ENCODE measurements around the gene VDR. TPM values are rescaled to one million over a fixed set of nuclear protein-coding genes. Genes with fewer than 3 reads are reported as not detected.

VDR gene
- total and polyA plus RNA-seq, 2 donors (not counting 1 experiment from before 2014, with no cell fraction given): 16.2 to 24.4 TPM

GRCh38 chr12:47949441-47950341, 44.9 kb upstream of the VDR start:
- Histone ChIP-seq H3K79me2 (ENCODE audit: control insufficient read depth, insufficient read depth, low read length) (no peaks in the 10 kb centered on the region), H3K9me3 (ENCODE audit: control insufficient read depth, insufficient read depth, low read depth, low read length) (no peaks in the 10 kb centered on the region), H3K4me2 (ENCODE audit: extremely low read depth, insufficient read depth, low read length) (no peak overlapping the region), H3K27me3 (ENCODE audit: control insufficient read depth, insufficient read depth, low read length) (peaks cover 5% of the 10 kb centered on the region), H3K27ac (ENCODE audit: insufficient read depth, low read length) (no peak overlapping the region), H2AFZ (ENCODE audit: low read length) (no peak overlapping the region), H3K9ac (ENCODE audit: insufficient read depth, low read length) (no peak overlapping the region), H3K4me1 (ENCODE audit: control insufficient read depth, extremely low read depth, insufficient read depth, low read length) (peaks cover 14% of the 10 kb centered on the region), H4K20me1 (ENCODE audit: control insufficient read depth, extremely low read depth, insufficient read depth, low read length) (no peaks in the 10 kb centered on the region), H3K4me3 (replicated peaks in 1 of 4; ENCODE audit: control extremely low read depth in 1 of 4, insufficient read depth in 1 of 4, low read depth in 3 of 4, low read length in 4 of 4) (no peak overlapping the region), H3K36me3 (ENCODE audit: control insufficient read depth, insufficient read depth, low read length) (no peaks in the 10 kb centered on the region)
- TF ChIP-seq EZH2 (IDR thresholded peaks at IDR 0.05; ENCODE audit: low read length, missing control alignments) (no peak), CTCF (conservative IDR thresholded peaks at IDR 0.05 in 1 of 2, IDR thresholded peaks at IDR 0.05 in 1 of 2; ENCODE audit: low read depth in 1 of 2, low read length in 2 of 2) (peak; percentile 89 to 91)
- DNase-seq (ENCODE audit: low read depth in 2 of 2): peak; percentile 73 to 77

GRCh38 chr12:47947341-47947740, 42.5 kb upstream of the VDR start:
- no peak overlapping the region for H3K27ac ChIP-seq (ENCODE audit: insufficient read depth, low read length)
- no peaks in the 10 kb centered on the region for H3K79me2 ChIP-seq (ENCODE audit: control insufficient read depth, insufficient read depth, low read length)
- no peak overlapping the region for H3K9ac ChIP-seq (ENCODE audit: insufficient read depth, low read length)
- H3K27me3 ChIP-seq (ENCODE audit: control insufficient read depth, insufficient read depth, low read length): peaks cover 5% of the 10 kb centered on the region
- no peak overlapping the region for H3K4me2 ChIP-seq (ENCODE audit: extremely low read depth, insufficient read depth, low read length)
- no peak overlapping the region for H3K4me3 ChIP-seq (replicated peaks in 1 of 4; ENCODE audit: control extremely low read depth in 1 of 4, insufficient read depth in 1 of 4, low read depth in 3 of 4, low read length in 4 of 4)
- DNase-seq (ENCODE audit: low read depth in 2 of 2): peak in 1 of 2 donors; percentile 11
- TF ChIP-seq CTCF (conservative IDR thresholded peaks at IDR 0.05 in 1 of 2, IDR thresholded peaks at IDR 0.05 in 1 of 2; ENCODE audit: low read depth in 1 of 2, low read length in 2 of 2) (no peak), EZH2 (IDR thresholded peaks at IDR 0.05; ENCODE audit: low read length, missing control alignments) (no peak)
- no peaks in the 10 kb centered on the region for H3K9me3 ChIP-seq (ENCODE audit: control insufficient read depth, insufficient read depth, low read depth, low read length)
- no peaks in the 10 kb centered on the region for H4K20me1 ChIP-seq (ENCODE audit: control insufficient read depth, extremely low read depth, insufficient read depth, low read length)
- H3K4me1 ChIP-seq (ENCODE audit: control insufficient read depth, extremely low read depth, insufficient read depth, low read length): peaks cover 14% of the 10 kb centered on the region
- H3K36me3 ChIP-seq (ENCODE audit: control insufficient read depth, insufficient read depth, low read length): no peaks in the 10 kb centered on the region
- H2AFZ ChIP-seq (ENCODE audit: low read length): no peak overlapping the region

- peaks cover 5% of the 10 kb centered on the region for H3K27me3 ChIP-seq (ENCODE audit: control insufficient read depth, insufficient read depth, low read length)
- H3K9ac ChIP-seq (ENCODE audit: insufficient read depth, low read length): no peak overlapping the region
- H3K9me3 ChIP-seq (ENCODE audit: control insufficient read depth, insufficient read depth, low read depth, low read length): no peaks in the 10 kb centered on the region
- no peak for TF ChIP-seq EZH2 (IDR thresholded peaks at IDR 0.05; ENCODE audit: low read length, missing control alignments)
- no peak for TF ChIP-seq CTCF (conservative IDR thresholded peaks at IDR 0.05 in 1 of 2, IDR thresholded peaks at IDR 0.05 in 1 of 2; ENCODE audit: low read depth in 1 of 2, low read length in 2 of 2)
- H3K4me2 ChIP-seq (ENCODE audit: extremely low read depth, insufficient read depth, low read length): no peak overlapping the region
- H3K36me3 ChIP-seq (ENCODE audit: control insufficient read depth, insufficient read depth, low read length): no peaks in the 10 kb centered on the region
- H3K4me1 ChIP-seq (ENCODE audit: control insufficient read depth, extremely low read depth, insufficient read depth, low read length): peaks cover 14% of the 10 kb centered on the region
- no peaks in the 10 kb centered on the region for H4K20me1 ChIP-seq (ENCODE audit: control insufficient read depth, extremely low read depth, insufficient read depth, low read length)
- DNase-seq (ENCODE audit: low read depth in 2 of 2): peak in 1 of 2 donors; percentile 17
- H2AFZ ChIP-seq (ENCODE audit: low read length): no peak overlapping the region
- no peaks in the 10 kb centered on the region for H3K79me2 ChIP-seq (ENCODE audit: control insufficient read depth, insufficient read depth, low read length)
- no peak overlapping the region for H3K27ac ChIP-seq (ENCODE audit: insufficient read depth, low read length)
- no peak overlapping the region for H3K4me3 ChIP-seq (replicated peaks in 1 of 4; ENCODE audit: control extremely low read depth in 1 of 4, insufficient read depth in 1 of 4, low read depth in 3 of 4, low read length in 4 of 4)
Observed at GRCh38 chr12:47946413-47947323, 41.9 kb upstream of the VDR start.
